Ovary (tissue), 3 donors: ENCODE measurements around the gene U2SURP.

ENCODE experiments used
- CTCF ChIP-seq, 3 donors: fragments of 450-650 bp in 2 of 3; fragments of 200-600 bp in 1 of 3; IDR thresholded peaks; one replicate each; pipeline versions ENCODE4 v1.5.1 to v1.8.0; 2016 to 2022; ENCODE audit warnings: antibody characterized with exemption in 3 of 3, mild to moderate bottlenecking in 1 of 3
- EP300 ChIP-seq: sonication (generic); formaldehyde crosslinking; IDR thresholded peaks from one replicate; pipeline ENCODE4 v1.6.1; 2017; ENCODE audit warnings: antibody characterized with exemption
- POLR2A ChIP-seq: fragments of 450-650 bp; IDR thresholded peaks from one replicate; pipeline ENCODE4 v1.6.1; 2017; ENCODE audit warnings: antibody characterized with exemption, mild to moderate bottlenecking, moderate library complexity
- donor health status: DM: no; HTN: no; CAD: no.

GRCh38 chr3:143064777-143065176 is 63.4 kb downstream of the U2SURP start:
- TF ChIP-seq POLR2A: no peak
- TF ChIP-seq CTCF (IDR thresholded peaks at IDR 0.05): no peak
- TF ChIP-seq EP300: no peak
